BE2C (cell line): ENCODE data around the gene BAZ1A.
"Not testable (repeated sequence)": the region's sequence is repeated elsewhere in the genome, so short reads cannot be mapped to it uniquely, and the experiment has no call there.

Experiments
- DNase-seq: peaks from one replicate; pipeline ENCODE4 v3.0.0-alpha.2; 2020
- H3K27me3 ChIP-seq: fragments of 250-450 bp; sonication (Bioruptor Pico); 2 replicates; pipeline ENCODE4 v1.5.1; 2020; ENCODE audit warnings: mild to moderate bottlenecking
- H3K36me3 ChIP-seq: fragments of 250-450 bp; sonication (Bioruptor Pico); 2 replicates; pipeline ENCODE4 v1.5.1; 2020; ENCODE audit warnings: mild to moderate bottlenecking
- H3K4me1 ChIP-seq: fragments of 250-450 bp; sonication (Bioruptor Pico); 2 replicates; pipeline ENCODE4 v1.5.1; 2020
- H3K4me3 ChIP-seq: 2 replicates; pipeline ENCODE4 v1.5.1; 2011; ENCODE audit warnings: low read depth, low read length
- H3K9me3 ChIP-seq: fragments of 250-450 bp; sonication (Bioruptor Pico); 2 replicates; pipeline ENCODE4 v1.5.1; 2020
- CTCF ChIP-seq: IDR thresholded peaks from 2 replicates; pipeline ENCODE4 v1.5.1; 2012; ENCODE audit warnings: mild to moderate bottlenecking, low read depth, low read length

BAZ1A gene

GRCh38 chr14:34750670-34751069 is 124.5 kb downstream of the BAZ1A start:
- no peaks in the 10 kb centered on the region for H3K9me3 ChIP-seq
- TF ChIP-seq CTCF: no peak
- no peaks in the 10 kb centered on the region for H3K27me3 ChIP-seq
- no peak overlapping the region for H3K4me3 ChIP-seq
- H3K36me3 ChIP-seq: peaks cover 25% of the 10 kb centered on the region
- DNase-seq: no peak
- H3K4me1 ChIP-seq: no peaks in the 10 kb centered on the region

GRCh38 chr14:34750233-34750632 is 124.9 kb downstream of the BAZ1A start:
- H3K9me3 ChIP-seq: no peaks in the 10 kb centered on the region
- no peaks in the 10 kb centered on the region for H3K27me3 ChIP-seq
- no peak for TF ChIP-seq CTCF
- H3K4me3 ChIP-seq: no peak overlapping the region
- DNase-seq: no peak
- peaks cover 22% of the 10 kb centered on the region for H3K36me3 ChIP-seq
- H3K4me1 ChIP-seq: no peaks in the 10 kb centered on the region

- H3K36me3 ChIP-seq: peaks cover 14% of the 10 kb centered on the region
These were observed 125.8 kb downstream of the BAZ1A start for GRCh38 chr14:34749408-34749807.

GRCh38 chr14:34742270-34743115 is 132.7 kb downstream of the BAZ1A start:
- H3K4me1 ChIP-seq: no peaks in the 10 kb centered on the region
- no peak overlapping the region for H3K4me3 ChIP-seq
- H3K9me3 ChIP-seq: no peaks in the 10 kb centered on the region
- DNase-seq: no peak
- no peaks in the 10 kb centered on the region for H3K36me3 ChIP-seq
- no peaks in the 10 kb centered on the region for H3K27me3 ChIP-seq
- TF ChIP-seq CTCF: no peak

More at GRCh38 chr14:34749408-34749807, 125.8 kb downstream of the BAZ1A start:
- TF ChIP-seq CTCF: no peak
- Histone ChIP-seq H3K27me3 (no peaks in the 10 kb centered on the region), H3K9me3 (no peaks in the 10 kb centered on the region), H3K4me1 (no peaks in the 10 kb centered on the region), H3K4me3 (no peak overlapping the region)
- no peak for DNase-seq

- Histone ChIP-seq H3K27me3 (no peaks in the 10 kb centered on the region), H3K4me3 (no peak overlapping the region), H3K36me3 (no peaks in the 10 kb centered on the region), H3K9me3 (no peaks in the 10 kb centered on the region), H3K4me1 (no peaks in the 10 kb centered on the region)
- no peak for DNase-seq
- no peak for TF ChIP-seq CTCF
These were observed 133.3 kb downstream of the BAZ1A start for GRCh38 chr14:34741840-34742239.

- not testable (repeated sequence) for H3K27me3 ChIP-seq, DNase-seq, H3K36me3 ChIP-seq, H3K9me3 ChIP-seq, H3K4me1 ChIP-seq, H3K4me3 ChIP-seq
These were observed 135.0 kb downstream of the BAZ1A start for GRCh38 chr14:34740139-34740538.

- not testable (repeated sequence) for H3K4me3 ChIP-seq, DNase-seq, H3K27me3 ChIP-seq, H3K4me1 ChIP-seq, H3K9me3 ChIP-seq, H3K36me3 ChIP-seq
These were observed 138.1 kb downstream of the BAZ1A start for GRCh38 chr14:34737079-34737478.
